A549 (cell line): ENCODE results near the gene ACYP2. TPM values are rescaled to one million over a fixed set of nuclear protein-coding genes. Genes with fewer than 3 reads are reported as not detected.

Source experiments
- ATAC-seq, 2 experiments: fragments of 200-7000 bp in 1 of 2; fragments of >200 bp in 1 of 2; cut with Nextera tagmentation in 1 of 2; cut with Tn5 transposase in 1 of 2; 3 replicates each; pipeline versions ENCODE4 v1.8.0 to v1.9.1; 2018 to 2020; ENCODE audit warnings: mild to moderate bottlenecking in 1 of 2, moderate library complexity in 1 of 2
- CTCF ChIA-PET: fragments of 300-600 bp; sonication (Branson Sonifier 250); formaldehyde crosslinking; extraction: SDS; loops from one replicate; lab custom pipeline; 2021; ENCODE audit warnings: antibody characterized with exemption, inconsistent platforms; lab: Yijun Ruan, JAX
- POLR2A ChIA-PET: fragments of 350-600 bp; formaldehyde crosslinking; extraction: SDS; loops from one replicate; lab custom pipeline; 2021; ENCODE audit warnings: antibody characterized with exemption, inconsistent platforms; lab: Yijun Ruan, JAX
- DNase-seq, 2 experiments: peaks; one replicate each; pipeline versions ENCODE4 v3.0.0 to v3.0.0-alpha.2; 2011 to 2016; ENCODE audit warnings: low read depth in 1 of 2, low spot score in 1 of 2
- FAIRE-seq: peaks from 2 replicates; lab custom pipeline; 2011; peaks lifted over from hg19 to GRCh38; lab: Jason Lieb, UNC
- H3K27ac ChIP-seq, 2 experiments: fragments of >200 bp; sonication (Bioruptor Twin); formaldehyde crosslinking; 3 replicates each; pipeline ENCODE4 v1.5.1; 2016 to 2017
- H3K4me1 ChIP-seq: fragments of >200 bp; sonication (Bioruptor Twin); formaldehyde crosslinking; 3 replicates; pipeline ENCODE4 v1.6.1; 2016
- H3K4me2 ChIP-seq: fragments of >200 bp; sonication (Bioruptor Twin); formaldehyde crosslinking; 3 replicates; pipeline ENCODE4 v1.6.1; 2016
- H3K4me3 ChIP-seq: fragments of >200 bp; sonication (Bioruptor Twin); formaldehyde crosslinking; 3 replicates; pipeline ENCODE4 v1.5.1; 2016
- H3K9me3 ChIP-seq: fragments of >200 bp; sonication (Bioruptor Twin); formaldehyde crosslinking; 3 replicates; pipeline ENCODE4 v1.6.1; 2016
- BHLHE40 ChIP-seq: IDR thresholded peaks from 2 replicates; pipeline ENCODE4 v1.6.1; 2012; ENCODE audit warnings: low read depth, low read length, inconsistent platforms
- CHD2 ChIP-seq: fragments of 150-350 bp; IDR thresholded peaks from 2 replicates; pipeline ENCODE4 v1.6.1; 2014; ENCODE audit warnings: low read length; ENCODE audit not compliant: partially characterized antibody
- EHF ChIP-seq: fragments of 250-450 bp; sonication (Bioruptor Pico); IDR thresholded peaks from 2 replicates; pipeline ENCODE4 v1.5.0; 2020; ENCODE audit warnings: mild to moderate bottlenecking
- FOSL2 ChIP-seq, 2 experiments: fragments of 450-650 bp in 1 of 2; fragments of >200 bp in 1 of 2; sonication (Bioruptor Twin) in 1 of 2; formaldehyde crosslinking; IDR thresholded peaks; 2 replicates each; pipeline versions ENCODE4 v1.5.0 to v1.6.1; 2016 to 2020; ENCODE audit warnings: mild to moderate bottlenecking in 1 of 2, moderate library complexity in 1 of 2
- FOXS1 ChIP-seq: fragments of 250-450 bp; sonication (Bioruptor Pico); IDR thresholded peaks from 2 replicates; pipeline ENCODE4 v1.5.0; 2020; ENCODE audit warnings: mild to moderate bottlenecking, moderate library complexity
- GATA3 ChIP-seq: IDR thresholded peaks from 2 replicates; pipeline ENCODE4 v1.6.1; 2012; ENCODE audit warnings: borderline replicate concordance
- HDAC2 ChIP-seq: fragments of 200-600 bp; sonication (generic); IDR thresholded peaks from 2 replicates; pipeline ENCODE4 v1.6.1; 2016
- HEYL ChIP-seq: fragments of 250-450 bp; sonication (Bioruptor Pico); IDR thresholded peaks from 2 replicates; pipeline ENCODE4 v1.8.0; 2021; ENCODE audit warnings: mild to moderate bottlenecking, moderate library complexity
- MAFK ChIP-seq: fragments of 450-650 bp; IDR thresholded peaks from 2 replicates; pipeline ENCODE4 v1.6.1; 2014; ENCODE audit not compliant: partially characterized antibody
- MAZ ChIP-seq: fragments of 150-350 bp; IDR thresholded peaks from 2 replicates; pipeline ENCODE4 v1.6.1; 2014; ENCODE audit warnings: antibody characterized with exemption, low read depth, low read length, borderline replicate concordance
- MYC ChIP-seq: IDR thresholded peaks from 2 replicates; pipeline ENCODE4 v1.6.1; 2012; ENCODE audit warnings: mild to moderate bottlenecking, inconsistent platforms, low read length, improper control_type of control experiment, borderline replicate concordance
- NFE2L2 ChIP-seq: fragments of 150-350 bp; conservative IDR thresholded peaks from 2 replicates; pipeline ENCODE4 v1.6.1; 2014; ENCODE audit warnings: low read length
- NPAS2 ChIP-seq: fragments of 250-450 bp; sonication (Bioruptor Pico); IDR thresholded peaks from 2 replicates; pipeline ENCODE4 v1.8.0; 2022; ENCODE audit warnings: mild to moderate bottlenecking, moderate library complexity, borderline replicate concordance
- PBX3 ChIP-seq: IDR thresholded peaks from 2 replicates; pipeline ENCODE4 v1.6.1; 2012
- PHF8 ChIP-seq: fragments of 200-600 bp; sonication (generic); IDR thresholded peaks from 2 replicates; pipeline ENCODE4 v1.6.1; 2016; ENCODE audit warnings: low read depth, mild to moderate bottlenecking, antibody characterized with exemption, moderate library complexity, borderline replicate concordance
- RAD21 ChIP-seq, 2 experiments: fragments of >200 bp in 1 of 2; sonication (Bioruptor Twin) in 1 of 2; formaldehyde crosslinking in 1 of 2; IDR thresholded peaks in 1 of 2; conservative IDR thresholded peaks in 1 of 2; 2 replicates in 1 of 2; 3 replicates in 1 of 2; pipeline ENCODE4 v1.6.1; 2012 to 2018; ENCODE audit warnings: inconsistent platforms in 1 of 2
- RARB ChIP-seq: fragments of 250-450 bp; sonication (Bioruptor Pico); IDR thresholded peaks from 2 replicates; pipeline ENCODE4 v1.8.0; 2021; ENCODE audit warnings: mild to moderate bottlenecking, moderate library complexity
- RNF2 ChIP-seq: fragments of 200-600 bp; sonication (generic); IDR thresholded peaks from 2 replicates; pipeline ENCODE4 v1.6.1; 2016; ENCODE audit warnings: low read depth, mild to moderate bottlenecking, antibody characterized with exemption, moderate library complexity, borderline replicate concordance
- SMC3 ChIP-seq: fragments of >200 bp; sonication (Bioruptor Twin); formaldehyde crosslinking; IDR thresholded peaks from 3 replicates; pipeline ENCODE4 v1.6.1; 2018; ENCODE audit warnings: inconsistent platforms
- SREBF2 ChIP-seq: fragments of 450-650 bp; IDR thresholded peaks from 2 replicates; pipeline ENCODE4 v1.6.1; 2014; ENCODE audit warnings: mild to moderate bottlenecking, moderate library complexity
- TFCP2L1 ChIP-seq: fragments of 250-450 bp; sonication (Bioruptor Pico); IDR thresholded peaks from 2 replicates; pipeline ENCODE4 v1.5.0; 2021; ENCODE audit warnings: mild to moderate bottlenecking
- TP53 ChIP-seq: fragments of 250-450 bp; sonication (Bioruptor Pico); IDR thresholded peaks from 2 replicates; pipeline ENCODE4 v1.5.0; 2021; ENCODE audit warnings: mild to moderate bottlenecking, moderate library complexity
- USF2 ChIP-seq: fragments of 450-650 bp; IDR thresholded peaks from 2 replicates; pipeline ENCODE4 v1.6.1; 2014; ENCODE audit warnings: antibody characterized with exemption
- ZC3H11A ChIP-seq: fragments of 450-650 bp; IDR thresholded peaks from 2 replicates; pipeline ENCODE4 v1.6.1; 2014; ENCODE audit warnings: antibody characterized with exemption, mild to moderate bottlenecking
- ZNF302 ChIP-seq: fragments of 250-450 bp; sonication (Bioruptor Pico); IDR thresholded peaks from 2 replicates; pipeline ENCODE4 v1.9.0; 2021; ENCODE audit warnings: inconsistent platforms, mild to moderate bottlenecking, moderate library complexity
- WGBS: methylation state at CpG from one replicate; pipeline ENCODE4 v1.1.6; 2017; ENCODE audit errors: missing lambda C conversion rate; 5-methylcytosine and 5-hydroxymethylcytosine counted together
- polyA plus RNA-seq, 4 experiments: library from polyadenylated mRNA; depleted of rRNA in 3 of 4; stranded (reverse); fragments of >200 nt; fragmentation: RNase III in 1 of 4; extraction: RNeasy Plus Mini Kit Qiagen cat#74134 plus additional on column Dnase treatment in 1 of 4; gene quantifications; 2 replicates in 3 of 4; 3 replicates in 1 of 4; pipeline ENCODE4 v1.2.3, GENCODE V29; 2011 to 2017
- TF ChIP-seq, protein P1 (sequence below): fragments of 250-450 bp; sonication (Bioruptor Pico); IDR thresholded peaks from 2 replicates; pipeline ENCODE4 v1.5.0; 2020; ENCODE audit warnings: low read depth, mild to moderate bottlenecking, moderate library complexity
- TF ChIP-seq, protein P2 (sequence below): fragments of >200 bp; sonication (Bioruptor Twin); formaldehyde crosslinking; IDR thresholded peaks from 3 replicates; pipeline ENCODE4 v1.6.1; 2016

Gene ACYP2
- polyA plus RNA-seq, 2 of the 4 experiments (the other 2 are of a cell fraction) = 10.0 to 11.4 TPM

DNA sequence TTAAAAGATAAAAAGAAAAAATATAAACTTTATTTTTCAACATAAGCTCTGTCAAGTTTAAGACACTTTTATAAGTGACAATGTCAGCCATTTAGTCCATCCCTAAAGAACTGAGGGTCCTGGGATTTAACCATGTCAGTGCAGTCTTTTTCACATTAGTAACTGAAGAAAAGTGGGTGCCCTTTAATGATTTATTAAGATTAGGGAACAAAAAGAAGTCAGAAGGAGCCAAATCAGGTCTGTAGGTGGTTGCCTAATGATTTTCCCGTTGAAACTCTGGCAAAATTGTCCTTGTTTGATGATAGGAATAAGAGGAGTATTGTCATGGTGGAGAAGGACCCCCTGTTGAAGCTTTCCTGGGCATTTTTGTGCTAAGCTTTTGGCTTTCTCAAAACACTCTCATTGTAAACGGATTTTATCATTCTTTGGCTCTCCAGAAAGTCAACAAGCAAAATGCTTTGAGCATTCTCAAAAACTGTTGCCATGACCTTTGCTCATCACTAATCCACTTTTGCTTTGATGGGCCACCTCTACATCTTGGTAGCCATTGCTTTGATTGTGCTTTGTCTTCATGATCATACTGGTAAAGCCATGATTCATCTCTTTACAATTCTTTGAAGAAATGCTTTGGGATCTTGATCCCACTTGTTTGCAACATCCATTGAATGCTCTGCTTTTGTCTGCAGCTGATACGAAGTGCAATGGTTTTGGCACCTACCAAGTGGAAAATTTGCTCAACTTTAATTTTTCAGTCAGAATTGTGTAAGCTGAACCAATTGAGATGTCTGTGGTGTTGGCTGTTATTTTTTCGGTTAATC, 118.6 kb downstream of the ACYP2 start:
- Histone ChIP-seq H3K4me1 (no peaks in the 10 kb centered on the region), H3K4me3 (no peak overlapping the region), H3K4me2 (no peak overlapping the region), H3K27ac (no peak overlapping the region), H3K9me3 (peaks cover 3% of the 10 kb centered on the region; the same call in 1 of the 3 replicates)
- ATAC-seq = no peak
- no peak for FAIRE-seq
- ChIA-PET CTCF (no interaction called here), POLR2A (no interaction called here)
- DNase-seq = no peak
- 15% methylated on average over 4 of the region's 4 CpGs for WGBS
- TF ChIP-seq RNF2 = no peak
- TF ChIP-seq, protein P1, sequence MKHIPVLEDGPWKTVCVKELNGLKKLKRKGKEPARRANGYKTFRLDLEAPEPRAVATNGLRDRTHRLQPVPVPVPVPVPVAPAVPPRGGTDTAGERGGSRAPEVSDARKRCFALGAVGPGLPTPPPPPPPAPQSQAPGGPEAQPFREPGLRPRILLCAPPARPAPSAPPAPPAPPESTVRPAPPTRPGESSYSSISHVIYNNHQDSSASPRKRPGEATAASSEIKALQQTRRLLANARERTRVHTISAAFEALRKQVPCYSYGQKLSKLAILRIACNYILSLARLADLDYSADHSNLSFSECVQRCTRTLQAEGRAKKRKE = no peak
- TF ChIP-seq HDAC2 = no peak
- TF ChIP-seq GATA3 = no peak
- TF ChIP-seq TP53 (CRISPR knock-in tag) = no peak
- no peak for TF ChIP-seq SREBF2
- TF ChIP-seq, protein P2, sequence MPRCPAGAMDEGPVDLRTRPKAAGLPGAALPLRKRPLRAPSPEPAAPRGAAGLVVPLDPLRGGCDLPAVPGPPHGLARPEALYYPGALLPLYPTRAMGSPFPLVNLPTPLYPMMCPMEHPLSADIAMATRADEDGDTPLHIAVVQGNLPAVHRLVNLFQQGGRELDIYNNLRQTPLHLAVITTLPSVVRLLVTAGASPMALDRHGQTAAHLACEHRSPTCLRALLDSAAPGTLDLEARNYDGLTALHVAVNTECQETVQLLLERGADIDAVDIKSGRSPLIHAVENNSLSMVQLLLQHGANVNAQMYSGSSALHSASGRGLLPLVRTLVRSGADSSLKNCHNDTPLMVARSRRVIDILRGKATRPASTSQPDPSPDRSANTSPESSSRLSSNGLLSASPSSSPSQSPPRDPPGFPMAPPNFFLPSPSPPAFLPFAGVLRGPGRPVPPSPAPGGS = no peak
- TF ChIP-seq NPAS2 (CRISPR knock-in tag) = no peak
- no peak for TF ChIP-seq RAD21 (conservative IDR thresholded peaks at IDR 0.05 in 1 of 2, IDR thresholded peaks at IDR 0.05 in 1 of 2)
- no peak for TF ChIP-seq BHLHE40
- TF ChIP-seq PHF8 = no peak
- TF ChIP-seq HEYL (CRISPR knock-in tag) = no peak
- TF ChIP-seq PBX3 = no peak
- TF ChIP-seq FOSL2 (IDR thresholded peaks at IDR 0.05) = no peak
- no peak for TF ChIP-seq FOSL2 (CRISPR knock-in tag; IDR thresholded peaks at IDR 0.05)
- no peak for TF ChIP-seq SMC3
- no peak for TF ChIP-seq USF2
- TF ChIP-seq NFE2L2 = no peak
- TF ChIP-seq RARB (CRISPR knock-in tag) = no peak
- TF ChIP-seq TFCP2L1 = no peak
- no peak for TF ChIP-seq MYC

GRCh38 chr2:54237428-54237827, 122.0 kb downstream of the ACYP2 start:
- Histone ChIP-seq H3K4me1 (no peaks in the 10 kb centered on the region), H3K27ac (no peak overlapping the region), H3K4me3 (no peak overlapping the region), H3K9me3 (peaks cover 3% of the 10 kb centered on the region; the same call in 1 of the 3 replicates), H3K4me2 (no peak overlapping the region)
- 31% methylated on average over 2 of the region's 2 CpGs for WGBS
- TF ChIP-seq MAFK (no peak), NPAS2 (CRISPR knock-in tag) (no peak), EHF (no peak), ZNF302 (CRISPR knock-in tag) (no peak), CHD2 (no peak), MAZ (no peak), ZC3H11A (no peak), FOSL2 (IDR thresholded peaks at IDR 0.05) (no peak), FOSL2 (CRISPR knock-in tag; IDR thresholded peaks at IDR 0.05) (no peak), FOXS1 (no peak)
- TF ChIP-seq, protein P1 = no peak
- no peak for FAIRE-seq
- POLR2A ChIA-PET = no interaction called here
- DNase-seq = no peak
- CTCF ChIA-PET = no interaction called here
- no peak for ATAC-seq
